GM13977 (cell line): ENCODE data around the gene RNF149.

ENCODE experiments used
- DNase-seq: peaks from one replicate; pipeline ENCODE4 v3.0.0; 2012; ENCODE audit warnings: low spot score
- in situ Hi-C: fragments of 300-500 bp; cut with MboI; formaldehyde crosslinking; loops from one replicate; pipeline ENCODE4 v1.12.0; 2022; ENCODE audit warnings: low sequenced_read_pairs, low pct_unique_long_range_greater_than_20kb, mixed read lengths, inconsistent platforms; ENCODE audit not compliant: unreplicated experiment
- TF ChIP-seq, protein P1 (sequence below): IDR thresholded peaks from 2 replicates; pipeline ENCODE4 v1.5.1; 2012; ENCODE audit warnings: mild to moderate bottlenecking, control low read depth; ENCODE audit not compliant: insufficient read depth; ENCODE audit errors: extremely low read depth, missing control alignments

Gene RNF149

DNA sequence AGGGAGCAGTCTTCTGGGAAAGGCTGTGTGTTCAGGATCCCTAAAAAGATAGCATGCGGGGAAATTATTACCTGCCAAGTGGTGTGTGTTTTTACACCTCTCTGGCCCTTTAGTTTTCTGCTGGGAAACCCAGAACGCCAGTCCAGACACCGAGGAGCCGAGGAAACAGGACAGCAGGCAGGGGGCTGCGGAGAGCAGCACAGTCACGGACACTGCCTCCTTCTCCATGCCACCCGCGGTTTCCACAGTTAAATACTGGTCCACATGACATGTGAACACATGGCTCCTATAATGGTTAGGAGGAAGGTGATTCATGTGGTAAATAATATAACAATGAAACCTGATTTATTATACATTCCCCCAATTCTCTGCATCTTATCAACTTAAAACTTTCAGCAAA lies 35.4 kb downstream of the RNF149 start:
- in situ Hi-C loops, result loop anchor here (25.0 kb wide), 1 partner anchor 89 kb away; no protein-coding TSS in a partner anchor
- no peak for DNase-seq
- TF ChIP-seq, protein P1, sequence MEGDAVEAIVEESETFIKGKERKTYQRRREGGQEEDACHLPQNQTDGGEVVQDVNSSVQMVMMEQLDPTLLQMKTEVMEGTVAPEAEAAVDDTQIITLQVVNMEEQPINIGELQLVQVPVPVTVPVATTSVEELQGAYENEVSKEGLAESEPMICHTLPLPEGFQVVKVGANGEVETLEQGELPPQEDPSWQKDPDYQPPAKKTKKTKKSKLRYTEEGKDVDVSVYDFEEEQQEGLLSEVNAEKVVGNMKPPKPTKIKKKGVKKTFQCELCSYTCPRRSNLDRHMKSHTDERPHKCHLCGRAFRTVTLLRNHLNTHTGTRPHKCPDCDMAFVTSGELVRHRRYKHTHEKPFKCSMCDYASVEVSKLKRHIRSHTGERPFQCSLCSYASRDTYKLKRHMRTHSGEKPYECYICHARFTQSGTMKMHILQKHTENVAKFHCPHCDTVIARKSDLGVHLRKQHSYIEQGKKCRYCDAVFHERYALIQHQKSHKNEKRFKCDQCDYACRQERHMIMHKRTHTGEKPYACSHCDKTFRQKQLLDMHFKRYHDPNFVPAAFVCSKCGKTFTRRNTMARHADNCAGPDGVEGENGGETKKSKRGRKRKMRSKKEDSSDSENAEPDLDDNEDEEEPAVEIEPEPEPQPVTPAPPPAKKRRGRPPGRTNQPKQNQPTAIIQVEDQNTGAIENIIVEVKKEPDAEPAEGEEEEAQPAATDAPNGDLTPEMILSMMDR, result no peak

DNA sequence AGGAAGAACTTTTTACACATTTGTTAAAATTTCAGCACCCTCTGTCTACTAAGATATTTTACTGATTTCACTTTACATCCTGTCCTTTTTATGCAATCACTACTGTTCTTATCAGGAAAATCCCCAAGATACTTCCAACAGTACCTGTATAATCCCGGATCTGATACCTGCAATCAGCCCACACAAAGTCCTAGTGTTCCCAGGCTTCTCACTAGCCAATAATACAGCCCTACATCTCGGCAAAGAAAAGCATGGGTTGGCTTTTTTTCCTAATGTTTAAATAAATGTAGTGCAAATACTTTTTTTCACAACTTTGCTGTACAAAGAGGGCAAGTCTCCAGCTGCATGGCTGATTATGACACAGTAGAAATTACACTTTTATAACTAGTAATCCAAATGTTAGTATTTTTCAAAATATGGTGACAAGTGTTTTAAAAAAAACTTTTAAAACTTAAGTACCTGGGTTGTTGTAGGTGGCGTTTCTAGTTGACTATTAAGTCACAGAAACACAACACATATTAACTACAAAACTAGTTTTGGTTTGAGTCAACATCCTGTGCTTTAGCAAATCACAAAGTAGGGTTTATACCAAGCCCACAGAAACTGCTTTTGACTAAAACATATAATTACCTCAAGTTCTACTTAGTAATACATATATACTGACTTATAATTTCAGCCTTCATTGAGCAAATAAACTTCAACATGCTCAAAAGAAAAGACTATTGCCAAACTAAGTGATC lies 36.3 kb downstream of the RNF149 start:
- TF ChIP-seq, protein P1, result no peak
- in situ Hi-C loops, result loop anchor here (25.0 kb wide), 1 partner anchor 90 kb away; no protein-coding TSS in a partner anchor
- peak; percentile 80 for DNase-seq

DNA sequence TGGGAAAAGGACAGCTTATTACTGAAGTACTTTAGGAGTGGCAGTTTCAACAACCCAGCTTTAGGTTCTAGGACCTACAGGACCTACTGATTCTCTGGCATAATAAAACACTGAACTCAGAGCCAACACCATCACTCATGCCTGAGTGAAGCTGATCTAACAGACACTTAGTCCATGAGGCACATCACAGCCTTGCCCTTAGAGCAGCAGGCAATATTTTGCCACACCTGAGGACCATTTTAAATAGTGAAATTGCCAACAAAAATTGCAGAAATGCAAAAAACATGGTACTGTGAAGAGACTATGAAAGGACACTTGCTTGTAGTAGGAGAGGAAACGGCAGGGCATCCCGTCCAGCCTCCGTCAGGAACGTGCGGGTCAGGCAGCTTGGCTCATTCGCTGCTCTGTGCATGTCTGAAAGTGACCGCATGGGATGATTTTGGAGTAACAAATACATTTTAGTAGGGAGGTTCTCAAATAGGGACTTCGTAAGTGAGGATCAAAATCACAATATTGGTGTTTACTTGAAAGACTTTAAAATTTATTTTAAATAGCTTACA lies 37.7 kb downstream of the RNF149 start:
- TF ChIP-seq, protein P1, result no peak
- DNase-seq, result no peak
- in situ Hi-C loops, result loop anchor here (25.0 kb wide), 1 partner anchor 92 kb away; no protein-coding TSS in a partner anchor

DNA sequence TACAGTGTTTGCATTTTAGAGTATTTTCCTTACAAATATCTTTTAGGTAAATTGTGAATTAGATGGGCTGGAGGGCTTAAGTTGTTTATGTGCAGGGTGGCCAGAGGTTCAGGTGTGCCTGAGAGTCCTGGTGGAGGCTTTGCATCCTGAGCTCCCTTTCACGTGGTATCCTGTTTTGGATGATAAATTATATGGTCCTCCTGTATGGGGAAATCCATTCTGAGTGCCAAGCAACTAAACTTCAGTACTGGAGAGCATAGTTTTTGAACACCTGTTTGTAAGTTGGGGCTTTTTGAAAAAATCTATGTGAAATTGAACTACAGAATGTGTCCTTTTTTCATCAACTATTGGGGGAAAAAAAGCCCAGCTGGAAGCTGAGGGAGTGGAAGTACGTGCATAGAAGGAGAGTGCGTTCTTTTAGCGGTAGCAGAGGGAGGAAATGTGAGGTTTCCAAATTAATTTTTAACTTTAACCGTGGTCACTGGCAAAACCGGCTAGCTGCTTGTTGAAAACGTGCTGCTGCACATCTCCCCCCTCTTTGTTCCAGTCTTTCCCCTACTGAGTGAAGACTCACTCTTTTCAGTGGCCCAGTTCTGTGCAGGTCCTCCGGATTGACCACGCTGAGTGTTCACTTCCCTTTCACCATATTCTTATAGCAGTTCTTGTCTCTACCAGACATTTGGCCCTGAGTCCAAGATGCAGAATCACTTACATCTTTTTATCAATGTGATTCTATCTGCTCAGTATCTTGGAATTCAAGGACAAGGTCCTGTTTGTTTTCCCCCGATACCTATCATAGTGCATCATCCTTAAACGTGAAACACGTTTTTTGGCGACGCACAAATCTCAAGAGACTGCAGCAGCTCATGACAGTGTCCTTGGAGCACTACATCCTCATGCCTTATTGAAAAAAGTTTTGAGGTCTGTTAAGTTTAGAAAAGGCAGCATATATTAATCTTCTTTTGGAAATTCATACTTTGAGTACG lies 40.5 kb downstream of the RNF149 start:
- DNase-seq, result no peak
- TF ChIP-seq, protein P1, result no peak
- in situ Hi-C loops, result loop anchor here (25.0 kb wide), 1 partner anchor 94 kb away; no protein-coding TSS in a partner anchor

DNA sequence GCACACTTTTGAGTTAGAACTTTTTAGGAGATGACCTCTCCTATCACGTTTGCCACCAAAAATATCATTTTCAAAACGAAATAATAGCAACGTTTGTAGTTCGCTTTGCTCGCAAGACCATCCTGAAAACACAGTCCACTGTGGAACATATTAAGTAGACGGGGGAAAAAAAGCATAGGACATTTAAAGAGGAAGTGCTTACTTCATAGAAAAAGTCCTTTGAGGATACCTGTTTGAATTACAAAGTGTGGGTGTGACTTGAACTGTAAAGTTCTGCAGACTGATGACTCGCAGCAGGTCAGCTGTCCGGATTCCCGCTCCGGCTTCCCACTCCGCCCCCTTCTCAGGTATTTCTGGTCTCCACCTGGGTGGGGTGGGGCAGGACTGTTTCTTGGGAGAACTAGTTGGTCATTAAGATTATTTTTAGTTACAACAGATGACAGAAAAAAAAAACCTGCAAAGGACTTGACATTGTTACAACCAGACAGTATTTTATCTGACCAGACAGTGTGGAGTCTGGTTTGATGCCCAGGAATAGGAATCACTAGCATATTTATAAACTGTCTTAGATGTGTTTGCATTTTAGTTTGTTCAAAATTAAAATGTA lies 42.5 kb downstream of the RNF149 start:
- TF ChIP-seq, protein P1, result no peak
- in situ Hi-C loops, result loop anchor here (25.0 kb wide), 1 partner anchor 96 kb away; no protein-coding TSS in a partner anchor
- DNase-seq, result no peak
